HepG2 (cell line): ENCODE results near the gene SEC24D. TPM values are rescaled to one million over a fixed set of nuclear protein-coding genes. Genes with fewer than 3 reads are reported as not detected.

Experiments
- NONO ChIP-seq, 2 experiments: fragments of 450-650 bp in 1 of 2; sonication (generic) in 1 of 2; formaldehyde crosslinking in 1 of 2; IDR thresholded peaks in 1 of 2; conservative IDR thresholded peaks in 1 of 2; 2 replicates each; pipeline versions ENCODE4 v1.6.1 to v1.8.0; 2017 to 2022; ENCODE audit warnings: mild to moderate bottlenecking in 1 of 2, missing genetic modification reagents in 1 of 2, moderate library complexity in 1 of 2
- NPAS2 ChIP-seq: sonication (generic); formaldehyde crosslinking; IDR thresholded peaks from 2 replicates; pipeline ENCODE4 v1.8.0; 2022; ENCODE audit warnings: mild to moderate bottlenecking, missing genetic modification reagents, borderline replicate concordance
- PHF8 ChIP-seq: sonication (generic); formaldehyde crosslinking; IDR thresholded peaks from 2 replicates; pipeline ENCODE4 v1.5.0; 2020; ENCODE audit warnings: missing genetic modification reagents
- RBFOX2 ChIP-seq: fragments of 200-400 bp; formaldehyde crosslinking; IDR thresholded peaks from 2 replicates; pipeline ENCODE4 v1.6.1; 2017; ENCODE audit warnings: low read depth, mild to moderate bottlenecking, low read length
- RORA ChIP-seq: sonication (generic); formaldehyde crosslinking; IDR thresholded peaks from 2 replicates; pipeline ENCODE4 v1.5.0; 2020; ENCODE audit warnings: mild to moderate bottlenecking, missing genetic modification reagents, moderate library complexity
- TAF1 ChIP-seq: sonication (generic); formaldehyde crosslinking; IDR thresholded peaks from 2 replicates; pipeline ENCODE4 v1.4.0; 2020; ENCODE audit warnings: missing genetic modification reagents
- THAP11 ChIP-seq: IDR thresholded peaks from 2 replicates; pipeline ENCODE4 v1.6.1; 2016; ENCODE audit warnings: missing biosample characterization, missing genetic modification reagents
- WIZ ChIP-seq: sonication (generic); formaldehyde crosslinking; IDR thresholded peaks from 2 replicates; pipeline ENCODE4 v1.5.1; 2020; ENCODE audit warnings: mild to moderate bottlenecking, missing genetic modification reagents
- ZBTB8A ChIP-seq: sonication (generic); formaldehyde crosslinking; IDR thresholded peaks from 2 replicates; pipeline ENCODE4 v1.4.0; 2020; ENCODE audit warnings: mild to moderate bottlenecking, low read depth, missing genetic modification reagents, borderline replicate concordance
- ZMAT3 ChIP-seq: sonication (generic); formaldehyde crosslinking; conservative IDR thresholded peaks from 2 replicates; pipeline ENCODE4 v1.7.0; 2021; ENCODE audit warnings: missing genetic modification reagents
- ZNF30 ChIP-seq: sonication (generic); formaldehyde crosslinking; IDR thresholded peaks from 2 replicates; pipeline ENCODE4 v1.5.0; 2020; ENCODE audit warnings: mild to moderate bottlenecking, missing genetic modification reagents
- ZNF431 ChIP-seq: sonication (generic); formaldehyde crosslinking; IDR thresholded peaks from 2 replicates; pipeline ENCODE4 v1.9.0; 2022; ENCODE audit warnings: missing genetic modification reagents, low read depth, mild to moderate bottlenecking, borderline replicate concordance
- polyA plus RNA-seq, 8 experiments: library from polyadenylated mRNA; depleted of rRNA in 3 of 8; stranded (reverse) in 7 of 8; unstranded in 1 of 8; fragments of >200 nt; fragmentation: Illumina TruSeq in 4 of 8; extraction: Trizol in 4 of 8; gene quantifications; 2 replicates each; pipeline versions ENCODE4 v1.2.1 to v1.2.3, GENCODE V29; 2011 to 2016; ENCODE audit warnings: low read depth in 4 of 8, missing spikeins in 1 of 8, mixed read lengths in 1 of 8; ENCODE audit not compliant: insufficient read depth in 1 of 8
- total RNA-seq, 5 experiments: library from RNA; depleted of rRNA; stranded (reverse); fragments of >200 nt; fragmentation: Illumina TruSeq; extraction: Trizol; gene quantifications; 2 replicates each; pipeline ENCODE4 v1.2.3, GENCODE V29; 2016; ENCODE audit warnings: low read depth in 1 of 5
- TF ChIP-seq, protein P1 (sequence below): sonication (generic); formaldehyde crosslinking; conservative IDR thresholded peaks from 2 replicates; pipeline ENCODE4 v1.8.1; 2023; ENCODE audit warnings: missing genetic modification reagents
- TF ChIP-seq, protein P2 (sequence below): sonication (generic); formaldehyde crosslinking; IDR thresholded peaks from 2 replicates; pipeline ENCODE4 v1.4.0; 2020; ENCODE audit warnings: missing genetic modification reagents, mild to moderate bottlenecking, borderline replicate concordance
- TF ChIP-seq, protein P3 (sequence below): sonication (generic); formaldehyde crosslinking; IDR thresholded peaks from 2 replicates; pipeline ENCODE4 v1.4.0; 2020; ENCODE audit warnings: missing genetic modification reagents
- TF ChIP-seq, protein P4 (sequence below): sonication (generic); formaldehyde crosslinking; IDR thresholded peaks from 2 replicates; pipeline ENCODE4 v1.5.1; 2020; ENCODE audit warnings: missing genetic modification reagents, mild to moderate bottlenecking, borderline replicate concordance
- TF ChIP-seq, protein P5 (sequence below): sonication (generic); formaldehyde crosslinking; IDR thresholded peaks from 2 replicates; pipeline ENCODE4 v1.5.1; 2020; ENCODE audit warnings: missing genetic modification reagents, mild to moderate bottlenecking, borderline replicate concordance

Gene SEC24D
- total and polyA plus RNA-seq, 2 of the 13 experiments (the other 11 are each of a cell fraction or from before 2014, with no cell fraction given), result 30.0 to 51.1 TPM

DNA sequence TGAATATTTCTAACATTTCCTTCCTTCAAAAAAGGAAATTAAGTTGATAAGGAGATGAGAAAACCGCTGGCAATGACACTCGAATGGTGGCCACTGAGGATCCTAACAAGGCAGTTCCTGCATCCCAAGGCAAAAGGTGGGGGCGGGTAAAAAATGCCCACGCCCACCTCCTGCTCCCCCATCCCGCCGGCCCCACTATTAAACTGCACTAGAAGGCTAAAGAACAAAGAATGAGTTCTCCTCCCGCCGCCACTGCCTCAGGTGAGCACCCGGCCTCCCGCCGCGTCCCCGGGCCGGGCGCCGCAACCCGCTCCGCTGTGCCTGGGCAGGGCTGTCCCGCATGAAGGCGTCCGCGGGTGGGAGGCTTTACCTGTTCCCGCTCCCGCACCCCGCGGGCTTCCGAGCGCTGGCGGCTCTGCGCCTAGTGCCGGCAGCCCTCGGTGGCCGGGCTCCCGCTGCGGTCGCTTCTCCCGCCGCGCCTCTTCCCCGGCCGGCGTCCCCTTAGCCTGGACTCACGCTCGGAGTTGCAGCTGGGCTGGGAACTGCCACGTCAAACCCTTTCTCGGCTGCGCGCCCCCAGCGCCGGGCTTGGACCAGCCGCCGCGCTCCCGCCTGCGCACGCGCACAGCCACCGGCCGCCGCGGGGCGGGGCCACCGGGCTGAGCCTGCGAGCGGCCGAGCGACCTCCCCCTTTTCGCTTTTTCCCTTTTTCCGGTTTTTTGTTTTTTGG is at the start of gene SEC24D (continued):
- TF ChIP-seq, protein P1, sequence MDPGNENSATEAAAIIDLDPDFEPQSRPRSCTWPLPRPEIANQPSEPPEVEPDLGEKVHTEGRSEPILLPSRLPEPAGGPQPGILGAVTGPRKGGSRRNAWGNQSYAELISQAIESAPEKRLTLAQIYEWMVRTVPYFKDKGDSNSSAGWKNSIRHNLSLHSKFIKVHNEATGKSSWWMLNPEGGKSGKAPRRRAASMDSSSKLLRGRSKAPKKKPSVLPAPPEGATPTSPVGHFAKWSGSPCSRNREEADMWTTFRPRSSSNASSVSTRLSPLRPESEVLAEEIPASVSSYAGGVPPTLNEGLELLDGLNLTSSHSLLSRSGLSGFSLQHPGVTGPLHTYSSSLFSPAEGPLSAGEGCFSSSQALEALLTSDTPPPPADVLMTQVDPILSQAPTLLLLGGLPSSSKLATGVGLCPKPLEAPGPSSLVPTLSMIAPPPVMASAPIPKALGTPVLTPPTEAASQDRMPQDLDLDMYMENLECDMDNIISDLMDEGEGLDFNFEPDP, result no peak
- TF ChIP-seq, protein P2, sequence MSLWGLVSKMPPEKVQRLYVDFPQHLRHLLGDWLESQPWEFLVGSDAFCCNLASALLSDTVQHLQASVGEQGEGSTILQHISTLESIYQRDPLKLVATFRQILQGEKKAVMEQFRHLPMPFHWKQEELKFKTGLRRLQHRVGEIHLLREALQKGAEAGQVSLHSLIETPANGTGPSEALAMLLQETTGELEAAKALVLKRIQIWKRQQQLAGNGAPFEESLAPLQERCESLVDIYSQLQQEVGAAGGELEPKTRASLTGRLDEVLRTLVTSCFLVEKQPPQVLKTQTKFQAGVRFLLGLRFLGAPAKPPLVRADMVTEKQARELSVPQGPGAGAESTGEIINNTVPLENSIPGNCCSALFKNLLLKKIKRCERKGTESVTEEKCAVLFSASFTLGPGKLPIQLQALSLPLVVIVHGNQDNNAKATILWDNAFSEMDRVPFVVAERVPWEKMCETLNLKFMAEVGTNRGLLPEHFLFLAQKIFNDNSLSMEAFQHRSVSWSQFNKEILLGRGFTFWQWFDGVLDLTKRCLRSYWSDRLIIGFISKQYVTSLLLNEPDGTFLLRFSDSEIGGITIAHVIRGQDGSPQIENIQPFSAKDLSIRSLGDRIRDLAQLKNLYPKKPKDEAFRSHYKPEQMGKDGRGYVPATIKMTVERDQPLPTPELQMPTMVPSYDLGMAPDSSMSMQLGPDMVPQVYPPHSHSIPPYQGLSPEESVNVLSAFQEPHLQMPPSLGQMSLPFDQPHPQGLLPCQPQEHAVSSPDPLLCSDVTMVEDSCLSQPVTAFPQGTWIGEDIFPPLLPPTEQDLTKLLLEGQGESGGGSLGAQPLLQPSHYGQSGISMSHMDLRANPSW (CRISPR knock-in tag), result 0 out of 2 replicates have a peak, but pooled peaks have one; percentile 11
- no peak; the same call in 1 of the 2 replicates for TF ChIP-seq ZNF431 (CRISPR knock-in tag)
- TF ChIP-seq, protein P3, sequence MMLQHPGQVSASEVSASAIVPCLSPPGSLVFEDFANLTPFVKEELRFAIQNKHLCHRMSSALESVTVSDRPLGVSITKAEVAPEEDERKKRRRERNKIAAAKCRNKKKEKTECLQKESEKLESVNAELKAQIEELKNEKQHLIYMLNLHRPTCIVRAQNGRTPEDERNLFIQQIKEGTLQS (CRISPR knock-in tag), result 0 out of 2 replicates have a peak, but pooled peaks have one; percentile 17
- TF ChIP-seq ZMAT3, result no peak
- no peak for TF ChIP-seq ZBTB8A (CRISPR knock-in tag)
- TF ChIP-seq, protein P4, sequence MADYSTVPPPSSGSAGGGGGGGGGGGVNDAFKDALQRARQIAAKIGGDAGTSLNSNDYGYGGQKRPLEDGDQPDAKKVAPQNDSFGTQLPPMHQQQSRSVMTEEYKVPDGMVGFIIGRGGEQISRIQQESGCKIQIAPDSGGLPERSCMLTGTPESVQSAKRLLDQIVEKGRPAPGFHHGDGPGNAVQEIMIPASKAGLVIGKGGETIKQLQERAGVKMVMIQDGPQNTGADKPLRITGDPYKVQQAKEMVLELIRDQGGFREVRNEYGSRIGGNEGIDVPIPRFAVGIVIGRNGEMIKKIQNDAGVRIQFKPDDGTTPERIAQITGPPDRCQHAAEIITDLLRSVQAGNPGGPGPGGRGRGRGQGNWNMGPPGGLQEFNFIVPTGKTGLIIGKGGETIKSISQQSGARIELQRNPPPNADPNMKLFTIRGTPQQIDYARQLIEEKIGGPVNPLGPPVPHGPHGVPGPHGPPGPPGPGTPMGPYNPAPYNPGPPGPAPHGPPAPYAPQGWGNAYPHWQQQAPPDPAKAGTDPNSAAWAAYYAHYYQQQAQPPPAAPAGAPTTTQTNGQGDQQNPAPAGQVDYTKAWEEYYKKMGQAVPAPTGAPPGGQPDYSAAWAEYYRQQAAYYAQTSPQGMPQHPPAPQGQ (CRISPR knock-in tag), result no peak
- no peak for TF ChIP-seq RORA (CRISPR knock-in tag)
- TF ChIP-seq TAF1 (CRISPR knock-in tag), result peak; percentile 57; the same call in 1 of the 2 replicates
- TF ChIP-seq PHF8, result peak; percentile 63
- no peak for TF ChIP-seq NONO (IDR thresholded peaks at IDR 0.05)
- TF ChIP-seq NONO (CRISPR knock-in tag; conservative IDR thresholded peaks at IDR 0.05), result no peak; the same call in 1 of the 2 replicates
- TF ChIP-seq, protein P5, sequence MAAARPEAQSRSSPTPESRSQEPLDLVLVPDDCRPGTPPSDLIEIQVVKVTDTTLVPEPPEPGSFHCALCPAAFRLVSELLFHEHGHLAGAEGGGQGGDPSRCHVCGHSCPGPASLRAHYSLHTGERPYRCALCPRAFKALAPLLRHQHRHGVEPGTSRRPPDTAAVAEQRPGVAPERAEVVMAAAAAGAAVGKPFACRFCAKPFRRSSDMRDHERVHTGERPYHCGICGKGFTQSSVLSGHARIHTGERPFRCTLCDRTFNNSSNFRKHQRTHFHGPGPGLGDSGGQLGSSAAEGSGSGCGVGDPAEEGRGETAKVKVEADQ (CRISPR knock-in tag), result peak; percentile 64; the same call in 1 of the 2 replicates
- TF ChIP-seq NPAS2 (CRISPR knock-in tag), result no peak
- peak; percentile 91 for TF ChIP-seq RBFOX2
- no peak for TF ChIP-seq ZNF30
- TF ChIP-seq THAP11, result no peak
- no peak for TF ChIP-seq WIZ (CRISPR knock-in tag)
- TF ChIP-seq, all 625 proteins: peak for 85
